Mesothelial cell of epicardium (in vitro differentiated cells): Measurements from ENCODE around the gene CLOCK. TPM values are rescaled to one million over a fixed set of nuclear protein-coding genes. Genes with fewer than 3 reads are reported as not detected.

Experiments used
- DNase-seq, 2 experiments: peaks; one replicate each; pipeline ENCODE4 v3.0.0; 2021; ENCODE audit warnings: low spot score in 2 of 2; ENCODE audit not compliant: unreplicated experiment in 2 of 2
- H3K27ac Mint-ChIP-seq: 2 replicates; pipeline ENCODE4 v1.8.0; 2021; ENCODE audit warnings: mixed read lengths
- H3K27me3 Mint-ChIP-seq: 2 replicates; pipeline ENCODE4 v1.8.0; 2021; ENCODE audit warnings: low read depth, mixed read lengths
- H3K36me3 Mint-ChIP-seq: 2 replicates; pipeline ENCODE4 v1.8.0; 2021; ENCODE audit warnings: mixed read lengths
- H3K4me1 Mint-ChIP-seq: 2 replicates; pipeline ENCODE4 v1.8.0; 2021; ENCODE audit warnings: mixed read lengths
- H3K4me3 Mint-ChIP-seq: 2 replicates; pipeline ENCODE4 v1.8.0; 2021; ENCODE audit warnings: mild to moderate bottlenecking, moderate library complexity, mixed read lengths
- H3K9me3 Mint-ChIP-seq: 2 replicates; pipeline ENCODE4 v1.8.0; 2021; ENCODE audit warnings: mixed read lengths
- total RNA-seq: library from RNA; stranded (reverse); gene quantifications from 3 replicates; pipeline ENCODE4 v1.2.1, GENCODE V29; 2021
- TF ChIP-seq, protein P1 (sequence below): fragments of 200-600 bp; sonication (generic); IDR thresholded peaks from one replicate; pipeline ENCODE4 v1.5.0; 2021; ENCODE audit warnings: antibody characterized with exemption; ENCODE audit not compliant: unreplicated experiment

The CLOCK gene
- total RNA-seq, 1 donor from 2014 or later: 19.8 TPM

DNA sequence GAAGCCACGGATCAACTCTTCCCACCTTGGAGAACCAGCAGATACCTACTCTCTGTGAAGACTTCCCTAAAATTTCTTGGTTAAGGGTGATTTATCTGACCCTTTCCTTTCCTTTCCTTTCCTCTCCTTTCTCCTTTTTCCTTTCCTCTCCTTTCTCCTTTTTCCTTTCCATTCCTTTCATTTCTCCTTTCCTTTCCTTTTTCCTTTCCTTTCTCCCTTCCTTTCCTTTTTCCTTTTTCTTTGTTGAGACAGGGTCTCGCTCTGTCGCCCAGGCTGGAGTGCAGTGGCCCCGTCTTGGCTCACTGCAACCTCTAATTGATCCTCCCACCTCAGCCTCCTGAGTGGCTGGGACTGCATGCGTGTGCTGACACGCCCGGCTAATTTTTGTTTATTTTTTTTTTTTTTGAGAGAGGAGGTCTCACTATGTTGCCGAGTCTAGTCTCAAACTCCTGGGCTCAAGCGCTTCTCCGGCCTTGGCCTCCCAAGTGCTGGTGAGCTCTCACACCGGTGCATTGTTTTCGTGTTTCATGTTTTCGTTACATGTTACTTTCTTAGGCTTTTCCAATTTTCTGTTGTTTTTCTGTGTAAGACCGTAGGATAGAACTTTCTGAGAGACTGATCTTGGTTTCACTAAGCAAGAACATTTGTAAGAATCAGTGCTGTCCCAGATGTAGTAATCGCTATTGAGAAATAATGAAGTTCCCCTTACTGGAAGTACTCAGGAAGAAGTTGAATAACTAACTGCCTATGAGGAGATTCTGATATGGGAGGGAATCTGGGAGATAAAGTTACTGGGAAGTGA lies 149.0 kb downstream of the CLOCK start:
- Mint-ChIP-seq H3K27ac (peak overlapping the region; percentile 92), H3K36me3 (peaks cover 4% of the 10 kb centered on the region), H3K9me3 (no peaks in the 10 kb centered on the region), H3K4me3 (peak overlapping the region; percentile 79), H3K27me3 (peaks cover 2% of the 10 kb centered on the region), H3K4me1 (peaks cover 33% of the 10 kb centered on the region)
- TF ChIP-seq, protein P1, sequence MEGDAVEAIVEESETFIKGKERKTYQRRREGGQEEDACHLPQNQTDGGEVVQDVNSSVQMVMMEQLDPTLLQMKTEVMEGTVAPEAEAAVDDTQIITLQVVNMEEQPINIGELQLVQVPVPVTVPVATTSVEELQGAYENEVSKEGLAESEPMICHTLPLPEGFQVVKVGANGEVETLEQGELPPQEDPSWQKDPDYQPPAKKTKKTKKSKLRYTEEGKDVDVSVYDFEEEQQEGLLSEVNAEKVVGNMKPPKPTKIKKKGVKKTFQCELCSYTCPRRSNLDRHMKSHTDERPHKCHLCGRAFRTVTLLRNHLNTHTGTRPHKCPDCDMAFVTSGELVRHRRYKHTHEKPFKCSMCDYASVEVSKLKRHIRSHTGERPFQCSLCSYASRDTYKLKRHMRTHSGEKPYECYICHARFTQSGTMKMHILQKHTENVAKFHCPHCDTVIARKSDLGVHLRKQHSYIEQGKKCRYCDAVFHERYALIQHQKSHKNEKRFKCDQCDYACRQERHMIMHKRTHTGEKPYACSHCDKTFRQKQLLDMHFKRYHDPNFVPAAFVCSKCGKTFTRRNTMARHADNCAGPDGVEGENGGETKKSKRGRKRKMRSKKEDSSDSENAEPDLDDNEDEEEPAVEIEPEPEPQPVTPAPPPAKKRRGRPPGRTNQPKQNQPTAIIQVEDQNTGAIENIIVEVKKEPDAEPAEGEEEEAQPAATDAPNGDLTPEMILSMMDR: no peak
- no peak for DNase-seq

DNA sequence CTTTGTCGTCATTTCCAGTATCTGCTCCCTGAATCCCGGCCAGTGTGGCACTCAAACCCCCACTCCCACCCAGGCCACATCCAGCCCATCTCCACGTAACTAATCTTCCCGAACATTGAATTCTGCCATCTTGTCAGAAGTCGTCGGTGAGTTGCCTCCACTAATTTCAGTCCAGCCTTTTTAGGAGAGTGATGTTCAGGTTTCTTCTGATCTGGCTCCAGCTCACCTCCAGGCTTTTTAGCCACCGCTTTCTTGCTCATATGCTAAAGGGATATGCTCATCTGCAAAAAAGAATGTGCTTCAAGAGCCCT lies 149.6 kb downstream of the CLOCK start:
- no peaks in the 10 kb centered on the region for H3K9me3 Mint-ChIP-seq
- peaks cover 2% of the 10 kb centered on the region for H3K27me3 Mint-ChIP-seq
- peak overlapping the region; percentile 79 for H3K4me3 Mint-ChIP-seq
- H3K36me3 Mint-ChIP-seq: peaks cover 4% of the 10 kb centered on the region
- TF ChIP-seq, protein P1: no peak
- peaks cover 33% of the 10 kb centered on the region for H3K4me1 Mint-ChIP-seq
- DNase-seq: no peak
- peak overlapping the region; percentile 92 for H3K27ac Mint-ChIP-seq

DNA sequence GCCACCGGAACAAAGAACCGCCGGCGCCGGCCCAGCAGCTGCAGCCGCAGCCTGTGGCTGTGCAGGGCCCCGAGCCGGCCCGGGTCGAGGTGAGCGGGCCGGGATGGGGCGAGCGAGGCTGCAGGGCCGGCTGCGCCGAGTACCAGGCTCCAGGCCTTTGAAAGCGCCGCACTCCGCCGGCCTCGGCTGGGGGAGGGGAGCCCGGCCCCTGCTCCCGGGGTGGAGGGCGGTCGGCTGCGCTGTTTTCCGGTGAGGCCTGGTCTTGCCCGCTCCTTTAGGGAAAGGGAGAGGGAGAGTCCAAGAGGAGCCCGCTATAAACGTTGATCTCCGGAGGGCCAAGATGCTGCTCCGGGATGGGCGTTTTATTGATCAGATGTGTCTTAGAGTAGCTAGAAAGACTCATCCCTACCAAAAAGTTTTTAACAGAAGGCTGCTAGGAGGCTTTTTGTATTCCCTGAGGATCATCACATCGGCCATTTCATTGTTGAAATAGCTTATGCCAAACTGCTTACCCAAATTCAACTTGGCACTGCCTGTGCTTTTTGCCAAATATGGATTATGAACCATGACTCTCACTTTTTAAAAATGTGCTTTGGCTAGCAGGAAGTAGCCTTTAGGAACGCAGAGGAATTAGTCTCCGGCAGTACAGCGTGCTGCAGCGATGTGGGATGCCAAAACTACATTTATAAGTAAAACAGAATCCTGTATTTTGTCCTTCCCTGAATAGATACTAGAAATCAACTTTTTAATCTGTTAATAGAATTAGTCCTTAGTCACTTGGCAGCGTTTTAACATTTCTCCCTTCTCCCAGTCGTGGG lies 150.2 kb downstream of the CLOCK start:
- Mint-ChIP-seq H3K27ac (peak overlapping the region; percentile 92), H3K9me3 (no peaks in the 10 kb centered on the region), H3K4me3 (peak overlapping the region; percentile 86), H3K4me1 (peaks cover 33% of the 10 kb centered on the region), H3K27me3 (peaks cover 2% of the 10 kb centered on the region), H3K36me3 (peaks cover 4% of the 10 kb centered on the region)
- peak; percentile 23 to 70 for DNase-seq
- TF ChIP-seq, protein P1: no peak

DNA sequence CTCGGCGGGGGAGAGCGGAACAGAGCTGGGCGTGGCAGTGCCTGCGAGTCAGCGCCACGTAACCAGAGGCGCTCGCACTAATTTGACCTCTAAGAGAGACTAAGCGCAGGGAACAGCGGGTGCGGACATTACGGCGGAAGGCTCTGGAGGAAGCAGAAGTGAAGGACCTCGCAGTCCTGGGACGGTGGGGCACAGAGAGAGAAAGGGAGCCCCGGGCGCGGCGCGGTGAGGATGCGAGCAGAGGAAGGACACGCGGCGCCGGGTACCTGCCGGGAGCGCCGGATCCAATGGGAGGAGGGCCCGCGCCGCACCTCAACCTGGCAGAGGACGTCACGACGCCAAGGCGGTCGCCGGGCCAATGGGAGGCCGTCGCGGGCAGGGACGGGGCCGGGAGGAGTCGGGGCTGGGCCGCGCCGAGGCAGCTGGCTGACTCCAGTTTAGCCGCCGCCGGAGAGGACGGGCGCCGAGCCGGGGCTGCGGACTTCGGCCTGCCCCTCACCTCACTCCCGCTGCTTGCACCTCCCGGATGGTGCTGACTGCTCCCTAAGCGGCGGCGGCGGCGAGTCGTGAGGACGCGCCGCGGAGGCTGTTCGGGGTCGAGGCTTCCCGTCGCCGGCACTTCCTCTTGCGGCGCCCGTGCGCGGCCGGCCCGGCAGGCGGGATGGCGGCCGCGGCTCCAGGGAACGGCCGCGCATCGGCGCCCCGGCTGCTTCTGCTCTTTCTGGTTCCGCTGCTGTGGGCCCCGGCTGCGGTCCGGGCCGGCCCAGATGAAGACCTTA lies 151.0 kb downstream of the CLOCK start, which contains the start of gene TMEM165:
Gene TMEM165 (plus strand): TSS at position 429 of the 779 bp plus-strand sequence. CDS start 233 bp downstream, at position 662.
- TF ChIP-seq, protein P1: no peak
- Mint-ChIP-seq H3K36me3 (no peaks in the 10 kb centered on the region), H3K4me1 (peaks cover 33% of the 10 kb centered on the region), H3K4me3 (peak within 1 kb of the TSS; percentile 86), H3K27me3 (peaks cover 2% of the 10 kb centered on the region), H3K9me3 (no peaks in the 10 kb centered on the region), H3K27ac (peak within 1 kb of the TSS; percentile 96)
- DNase-seq: peak; percentile 83 to 93

DNA sequence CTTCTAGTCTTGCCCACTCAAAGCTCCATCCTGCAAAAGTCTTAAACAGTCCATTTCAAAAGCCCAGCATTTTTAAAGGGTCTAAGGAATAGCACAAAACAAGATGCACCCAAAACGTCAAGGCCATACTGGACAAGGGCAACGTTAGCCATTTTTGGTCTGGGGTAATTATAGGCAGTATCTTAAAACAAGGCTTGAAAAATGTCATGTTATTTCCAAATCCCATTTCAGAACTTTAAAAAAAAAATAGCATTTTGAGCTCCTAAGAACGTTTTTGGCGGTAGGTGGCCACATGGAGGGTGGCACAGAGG lies 151.5 kb downstream of the CLOCK start:
- peaks cover 2% of the 10 kb centered on the region for H3K27me3 Mint-ChIP-seq
- H3K4me1 Mint-ChIP-seq: peaks cover 33% of the 10 kb centered on the region
- H3K4me3 Mint-ChIP-seq: peak overlapping the region; percentile 86
- DNase-seq: no peak
- TF ChIP-seq, protein P1: no peak
- H3K27ac Mint-ChIP-seq: peak overlapping the region; percentile 96
- H3K36me3 Mint-ChIP-seq: no peaks in the 10 kb centered on the region
- no peaks in the 10 kb centered on the region for H3K9me3 Mint-ChIP-seq
